ENCODE measurements around the gene ERP27. TPM values are rescaled to one million over a fixed set of nuclear protein-coding genes. Genes with fewer than 3 reads are reported as not detected.

The ERP27 gene
- total RNA-seq, 1 donor from 2014 or later: not detected

DNA sequence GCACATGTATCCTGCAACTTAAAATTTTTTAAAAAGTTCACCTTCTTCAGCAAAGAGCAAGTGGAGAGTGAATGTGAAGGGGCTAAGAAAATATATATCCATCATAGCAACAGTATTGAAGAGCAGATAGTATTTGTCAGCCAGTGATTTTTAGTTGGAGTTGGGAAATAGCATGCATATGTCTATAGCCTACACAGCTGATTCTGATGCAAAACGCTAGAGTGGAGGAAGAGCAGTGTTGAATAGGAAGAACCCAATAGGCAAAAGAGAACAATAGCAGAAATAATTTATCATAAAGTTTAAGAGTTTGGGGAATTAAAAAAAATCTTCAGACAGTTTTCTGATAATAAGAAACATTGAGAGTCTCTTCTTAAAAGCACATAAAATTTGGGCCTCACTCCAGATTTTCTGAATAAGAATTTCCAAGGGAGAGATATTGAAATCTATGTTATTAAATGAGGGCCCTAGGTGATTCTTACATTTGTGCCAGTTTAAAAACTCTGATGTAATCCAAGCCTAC lies 46.5 kb upstream of the ERP27 start:
- Histone ChIP-seq H3K4me2 (no peak overlapping the region), H3K9me3 (ENCODE audit: low read depth) (no peaks in the 10 kb centered on the region), H4K20me1 (ENCODE audit: low read depth) (no peaks in the 10 kb centered on the region), H2AFZ (replicated peaks) (no peak overlapping the region), H3K36me3 (no peaks in the 10 kb centered on the region), H3K27me3 (no peaks in the 10 kb centered on the region), H3K27ac (no peak overlapping the region), H3K4me3 (no peak overlapping the region), H3K79me2 (ENCODE audit: low read depth) (no peaks in the 10 kb centered on the region), H3F3A (ENCODE audit: low read depth) (no peaks in the 10 kb centered on the region), H3K4me1 (no peaks in the 10 kb centered on the region), H3K9ac (no peak overlapping the region)
- no peak for TF ChIP-seq EZH2phosphoT487 (IDR thresholded peaks at IDR 0.05)
- TF ChIP-seq EZH2 (IDR thresholded peaks at IDR 0.05): no peak
- TF ChIP-seq, protein P1, sequence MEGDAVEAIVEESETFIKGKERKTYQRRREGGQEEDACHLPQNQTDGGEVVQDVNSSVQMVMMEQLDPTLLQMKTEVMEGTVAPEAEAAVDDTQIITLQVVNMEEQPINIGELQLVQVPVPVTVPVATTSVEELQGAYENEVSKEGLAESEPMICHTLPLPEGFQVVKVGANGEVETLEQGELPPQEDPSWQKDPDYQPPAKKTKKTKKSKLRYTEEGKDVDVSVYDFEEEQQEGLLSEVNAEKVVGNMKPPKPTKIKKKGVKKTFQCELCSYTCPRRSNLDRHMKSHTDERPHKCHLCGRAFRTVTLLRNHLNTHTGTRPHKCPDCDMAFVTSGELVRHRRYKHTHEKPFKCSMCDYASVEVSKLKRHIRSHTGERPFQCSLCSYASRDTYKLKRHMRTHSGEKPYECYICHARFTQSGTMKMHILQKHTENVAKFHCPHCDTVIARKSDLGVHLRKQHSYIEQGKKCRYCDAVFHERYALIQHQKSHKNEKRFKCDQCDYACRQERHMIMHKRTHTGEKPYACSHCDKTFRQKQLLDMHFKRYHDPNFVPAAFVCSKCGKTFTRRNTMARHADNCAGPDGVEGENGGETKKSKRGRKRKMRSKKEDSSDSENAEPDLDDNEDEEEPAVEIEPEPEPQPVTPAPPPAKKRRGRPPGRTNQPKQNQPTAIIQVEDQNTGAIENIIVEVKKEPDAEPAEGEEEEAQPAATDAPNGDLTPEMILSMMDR (IDR thresholded peaks at IDR 0.05): no peak
- no peaks in the 10 kb centered on the region for H3K4me1 Mint-ChIP-seq
- no peak overlapping the region for H3K4me3 Mint-ChIP-seq
- H3K9me3 Mint-ChIP-seq: peaks cover under 1% of the 10 kb centered on the region
- H3K27ac Mint-ChIP-seq: no peak overlapping the region
- no peaks in the 10 kb centered on the region for H3K27me3 Mint-ChIP-seq (ENCODE audit: insufficient read depth, low read depth)
- DNase-seq (ENCODE audit: low spot score): no peak
- no peaks in the 10 kb centered on the region for H3K36me3 Mint-ChIP-seq

DNA sequence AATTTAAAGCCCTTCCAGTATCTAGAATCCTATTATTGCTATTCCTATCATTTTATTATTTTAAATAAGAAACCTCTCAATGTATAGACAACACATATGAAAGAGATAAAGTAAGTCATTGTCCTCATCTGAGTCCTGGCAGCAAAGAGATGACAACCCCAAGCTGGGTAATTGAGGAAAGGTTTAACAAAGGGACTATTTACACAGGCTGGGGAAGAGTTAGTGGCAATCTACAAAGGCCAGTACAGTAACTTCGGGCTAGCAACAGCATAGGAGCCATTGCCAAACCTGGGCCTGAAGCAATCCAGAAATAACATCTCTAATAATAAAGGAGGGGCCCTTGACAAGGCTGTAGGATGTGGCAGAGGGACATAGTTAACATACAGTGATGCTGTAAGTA lies 45.7 kb upstream of the ERP27 start:
- no peak overlapping the region for H3K4me2 ChIP-seq
- Mint-ChIP-seq H3K9me3 (no peaks in the 10 kb centered on the region), H3K36me3 (no peaks in the 10 kb centered on the region), H3K4me1 (no peaks in the 10 kb centered on the region), H3K27me3 (ENCODE audit: insufficient read depth, low read depth) (no peaks in the 10 kb centered on the region), H3K4me3 (no peak overlapping the region), H3K27ac (no peak overlapping the region)
- no peak overlapping the region for H3K27ac ChIP-seq
- no peaks in the 10 kb centered on the region for H3K36me3 ChIP-seq
- no peaks in the 10 kb centered on the region for H3K79me2 ChIP-seq (ENCODE audit: low read depth)
- no peak overlapping the region for H2AFZ ChIP-seq (replicated peaks)
- no peaks in the 10 kb centered on the region for H3F3A ChIP-seq (ENCODE audit: low read depth)
- H3K27me3 ChIP-seq: no peaks in the 10 kb centered on the region
- no peak for TF ChIP-seq EZH2phosphoT487 (IDR thresholded peaks at IDR 0.05)
- TF ChIP-seq, protein P1 (IDR thresholded peaks at IDR 0.05): no peak
- H3K9me3 ChIP-seq (ENCODE audit: low read depth): no peaks in the 10 kb centered on the region
- H3K4me3 ChIP-seq: no peak overlapping the region
- no peaks in the 10 kb centered on the region for H3K4me1 ChIP-seq
- DNase-seq (ENCODE audit: low spot score): no peak
- H3K9ac ChIP-seq: no peak overlapping the region
- H4K20me1 ChIP-seq (ENCODE audit: low read depth): no peaks in the 10 kb centered on the region

DNA sequence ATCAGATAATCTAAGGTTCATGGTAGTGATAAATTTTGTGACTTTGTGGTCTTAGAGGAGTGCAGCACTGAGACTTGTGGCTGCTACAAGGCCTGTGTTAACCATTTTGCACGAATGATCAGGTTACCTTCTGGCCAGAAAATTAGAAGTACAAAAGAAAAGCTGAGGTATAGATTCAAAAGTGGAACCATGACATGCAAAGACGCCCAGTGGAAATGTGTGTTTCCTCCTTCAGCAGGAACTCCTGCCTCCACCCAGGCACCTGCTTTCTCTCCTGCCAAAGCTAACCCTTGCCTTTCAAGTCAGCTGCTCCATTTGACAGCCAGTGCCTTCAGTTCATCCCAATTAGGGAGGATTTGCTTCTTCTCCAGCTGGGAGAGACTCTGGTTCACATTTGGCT lies 44.7 kb upstream of the ERP27 start:
- Histone ChIP-seq H3K27me3 (no peaks in the 10 kb centered on the region), H3K4me3 (no peak overlapping the region), H3K4me2 (no peak overlapping the region), H3K9me3 (ENCODE audit: low read depth) (no peaks in the 10 kb centered on the region), H3K79me2 (ENCODE audit: low read depth) (no peaks in the 10 kb centered on the region), H3K27ac (no peak overlapping the region), H4K20me1 (ENCODE audit: low read depth) (no peaks in the 10 kb centered on the region), H3K4me1 (no peaks in the 10 kb centered on the region), H2AFZ (replicated peaks) (no peak overlapping the region), H3K36me3 (no peaks in the 10 kb centered on the region), H3F3A (ENCODE audit: low read depth) (no peaks in the 10 kb centered on the region), H3K9ac (no peak overlapping the region)
- Mint-ChIP-seq H3K27ac (no peak overlapping the region), H3K9me3 (no peaks in the 10 kb centered on the region), H3K36me3 (no peaks in the 10 kb centered on the region), H3K4me1 (no peaks in the 10 kb centered on the region), H3K4me3 (no peak overlapping the region), H3K27me3 (ENCODE audit: insufficient read depth, low read depth) (no peaks in the 10 kb centered on the region)
- TF ChIP-seq, protein P1 (IDR thresholded peaks at IDR 0.05): no peak
- TF ChIP-seq EZH2phosphoT487 (IDR thresholded peaks at IDR 0.05): no peak
- no peak for TF ChIP-seq EZH2 (IDR thresholded peaks at IDR 0.05)
- DNase-seq (ENCODE audit: low spot score): no peak

All from neural progenitor cell (in vitro differentiated cells).